GM18508 (cell line): Measurements from ENCODE around the gene LRMDA.

ENCODE experiments used
- ATAC-seq: cut with Tn5 transposase; IDR thresholded peaks from one replicate; pipeline ENCODE4 v1.9.1; 2021; ENCODE audit warnings: moderate number of reproducible peaks; ENCODE audit not compliant: insufficient read depth, unreplicated experiment

The LRMDA gene

DNA sequence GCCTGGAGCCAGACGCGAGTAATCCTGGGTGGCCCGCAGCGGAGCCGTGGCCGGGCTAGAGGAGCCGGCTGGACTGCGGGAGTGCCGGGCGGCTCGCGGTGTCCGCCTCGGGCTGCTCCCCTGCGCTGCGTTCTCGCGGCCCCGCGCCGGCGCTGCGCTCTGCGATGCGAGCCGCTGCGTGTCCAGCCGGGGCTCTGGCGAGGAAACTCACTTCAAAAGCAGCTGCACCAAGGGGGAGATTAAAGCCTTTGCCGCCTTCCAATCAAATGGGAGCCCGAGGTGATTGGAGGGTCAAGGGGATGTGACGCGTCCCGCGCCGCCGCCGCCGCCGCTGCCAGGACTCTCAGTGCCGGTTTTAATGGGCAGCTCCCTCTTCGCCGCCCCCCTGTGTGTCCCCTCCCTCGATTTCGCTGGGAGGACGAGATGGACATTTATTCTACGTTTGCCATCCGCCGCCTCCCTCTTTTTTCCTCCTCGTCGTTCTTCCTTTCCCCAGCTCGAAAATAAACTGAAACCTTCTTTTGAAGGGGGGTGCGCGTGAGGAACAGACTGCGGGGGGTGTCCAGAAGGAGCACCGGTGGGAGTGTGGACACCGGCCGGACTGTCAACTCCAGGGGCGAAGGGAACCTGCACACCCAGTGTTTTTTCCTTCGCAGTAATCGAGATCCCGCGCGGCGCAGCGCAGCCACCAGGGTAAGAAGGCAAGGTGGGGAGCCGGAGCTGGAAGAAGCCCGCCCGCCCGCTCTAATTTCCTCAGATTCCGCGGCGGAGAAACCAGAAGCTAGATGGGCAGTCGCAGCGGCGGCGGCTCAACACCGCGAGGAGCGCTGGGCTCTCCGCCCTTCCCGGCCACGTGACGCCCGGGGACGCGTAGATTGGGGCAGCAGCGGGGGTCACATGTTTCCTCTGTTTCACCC is 29.6 kb upstream of the LRMDA start, which contains the start of gene ZNF503:
Gene ZNF503 (minus strand): TSS at position 196 of the 917 bp plus-strand sequence. CDS start 345 bp downstream, outside the sequence.
- ATAC-seq: peak; percentile 37

GRCh38 chr10:75402486-75403143 is 28.8 kb upstream of the LRMDA start:
- no peak for ATAC-seq

DNA sequence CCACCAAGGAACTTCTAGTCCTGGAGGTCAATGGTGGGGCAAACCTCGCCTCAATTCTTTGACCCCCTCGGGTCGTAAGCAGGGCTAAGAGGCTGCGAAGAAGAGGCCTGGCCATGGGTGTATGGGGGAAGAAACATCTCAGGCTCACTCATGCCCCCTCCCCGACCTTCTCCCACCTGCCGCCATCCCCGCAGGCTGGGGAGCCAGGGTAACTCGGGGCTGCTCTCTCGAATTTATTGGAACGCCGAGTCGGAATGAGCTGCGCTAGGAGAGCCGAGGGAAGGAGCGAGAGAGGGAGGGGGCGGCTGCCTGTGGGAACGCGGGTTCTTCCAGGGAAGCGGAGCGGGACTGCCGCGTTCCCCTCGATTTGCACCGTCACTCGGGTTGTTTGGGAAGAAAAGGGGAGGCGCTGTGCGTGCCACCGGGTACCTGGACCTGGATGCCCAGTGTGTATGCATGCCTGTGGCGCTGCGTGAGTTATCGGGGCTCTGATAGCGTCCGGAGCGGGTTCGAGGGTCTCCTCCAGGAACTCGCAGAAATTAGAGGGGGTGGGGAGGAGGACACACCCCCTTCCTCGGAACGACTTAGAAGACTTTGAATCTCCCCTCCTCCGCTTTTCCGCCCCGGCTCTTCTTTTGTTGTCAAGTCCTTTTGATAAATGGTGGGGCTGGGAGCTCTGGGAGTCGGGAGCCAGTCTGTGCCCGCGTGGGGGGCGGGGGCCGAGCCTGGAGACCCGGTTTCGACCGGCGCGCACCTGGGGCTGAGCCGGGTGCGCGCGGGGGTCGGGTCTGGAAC is 28.1 kb upstream of the LRMDA start:
- no peak for ATAC-seq

- ATAC-seq: no peak
These were observed 27.2 kb upstream of the LRMDA start for GRCh38 chr10:75403939-75404814.

- no peak for ATAC-seq
These were observed 26.4 kb upstream of the LRMDA start for GRCh38 chr10:75404815-75405597.

- no peak for ATAC-seq
These were observed 25.6 kb upstream of the LRMDA start for GRCh38 chr10:75405598-75406461.

DNA sequence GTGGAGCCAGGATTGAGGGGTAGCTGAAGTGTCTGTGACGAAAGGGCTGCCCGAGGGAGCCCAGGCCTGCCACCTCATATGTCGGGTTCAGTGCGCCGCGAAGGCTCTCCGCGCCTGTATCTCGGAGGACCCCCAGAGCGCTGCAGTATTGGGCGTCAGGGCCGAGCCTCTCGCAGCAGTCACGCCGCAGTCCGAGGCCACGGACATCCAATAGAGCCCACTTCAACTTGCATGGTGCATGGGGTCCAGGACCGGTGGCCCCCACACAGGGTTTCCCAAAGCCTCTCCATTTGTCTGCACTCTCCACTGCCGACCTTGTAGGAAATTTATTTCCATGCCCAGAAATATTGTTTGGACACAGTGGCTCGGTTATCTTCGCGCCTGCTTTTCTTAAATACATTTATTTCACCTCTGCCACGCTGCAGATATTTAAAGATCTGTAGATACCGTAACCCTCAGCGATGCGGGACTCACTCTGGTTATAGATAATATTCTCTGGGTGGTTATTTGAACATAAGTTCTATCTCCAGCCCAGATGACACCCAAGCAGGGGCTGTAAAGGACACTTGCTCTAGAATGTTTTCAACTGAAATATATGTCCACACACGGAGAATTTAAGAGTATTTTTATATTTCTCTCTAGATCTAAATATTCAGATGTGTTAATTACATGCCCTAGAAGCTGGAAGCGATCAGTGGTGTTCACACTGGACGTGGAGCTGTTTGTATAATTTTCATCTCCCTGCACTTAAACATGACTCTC is 24.8 kb upstream of the LRMDA start:
- no peak for ATAC-seq

- ATAC-seq: no peak
These were observed 24.2 kb upstream of the LRMDA start for GRCh38 chr10:75407224-75407712.

DNA sequence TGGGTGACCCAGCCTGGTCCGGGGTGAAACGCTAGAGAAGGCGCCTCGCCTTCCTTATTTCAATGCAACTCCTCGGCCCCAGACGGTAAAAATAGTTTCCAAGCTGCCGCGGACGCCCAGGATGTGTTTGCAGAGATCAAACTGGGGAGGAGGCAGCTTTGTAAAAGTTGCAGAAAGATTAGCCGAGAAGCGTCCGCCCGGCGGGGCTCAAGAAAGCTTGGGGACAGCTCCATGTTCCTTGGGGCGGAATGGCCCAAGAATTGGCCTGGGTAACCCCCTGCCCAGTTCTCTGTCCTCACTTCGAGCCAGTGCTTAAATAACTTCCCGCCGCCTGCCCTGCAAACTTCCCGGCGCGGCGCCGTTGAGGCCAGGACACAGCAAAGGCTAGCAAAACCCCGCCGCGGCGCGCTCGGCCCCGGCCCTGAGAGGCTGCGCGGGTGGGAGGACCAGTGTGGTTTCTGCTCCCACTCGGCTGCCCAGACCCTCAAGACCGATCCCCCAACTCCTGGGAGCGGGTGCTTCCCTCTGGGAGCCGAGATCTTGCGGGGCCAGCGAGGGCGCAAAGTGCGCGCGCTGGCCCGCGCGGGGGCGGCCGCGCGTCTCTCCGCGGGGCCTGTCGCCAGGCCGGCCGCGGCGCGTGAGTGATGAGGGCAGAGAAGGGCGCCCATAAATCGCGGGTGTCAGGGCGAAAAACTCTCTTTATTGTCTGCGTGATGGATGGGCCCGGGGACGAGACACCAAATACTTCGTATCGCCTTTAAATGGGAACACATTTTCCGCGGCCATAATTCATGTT is 23.5 kb upstream of the LRMDA start:
- ATAC-seq: no peak

DNA sequence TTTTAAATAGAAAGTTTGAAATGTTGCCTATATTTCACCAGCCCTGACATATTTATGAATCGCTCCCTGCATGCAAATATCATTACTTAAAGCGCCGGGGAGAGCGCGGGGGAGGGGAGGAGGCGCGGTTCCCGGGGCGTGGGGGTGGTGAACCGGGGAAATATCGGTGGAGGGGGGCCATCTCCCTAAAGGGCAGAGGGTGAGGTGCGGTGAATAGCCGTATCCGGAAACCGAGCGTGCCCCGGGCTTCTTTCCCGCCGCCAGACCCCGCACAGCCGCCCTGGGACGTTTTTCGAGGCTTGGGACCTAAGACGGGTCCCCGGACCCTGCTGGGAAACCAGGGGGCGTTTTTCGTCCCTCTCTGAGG is 22.9 kb upstream of the LRMDA start:
- no peak for ATAC-seq

DNA sequence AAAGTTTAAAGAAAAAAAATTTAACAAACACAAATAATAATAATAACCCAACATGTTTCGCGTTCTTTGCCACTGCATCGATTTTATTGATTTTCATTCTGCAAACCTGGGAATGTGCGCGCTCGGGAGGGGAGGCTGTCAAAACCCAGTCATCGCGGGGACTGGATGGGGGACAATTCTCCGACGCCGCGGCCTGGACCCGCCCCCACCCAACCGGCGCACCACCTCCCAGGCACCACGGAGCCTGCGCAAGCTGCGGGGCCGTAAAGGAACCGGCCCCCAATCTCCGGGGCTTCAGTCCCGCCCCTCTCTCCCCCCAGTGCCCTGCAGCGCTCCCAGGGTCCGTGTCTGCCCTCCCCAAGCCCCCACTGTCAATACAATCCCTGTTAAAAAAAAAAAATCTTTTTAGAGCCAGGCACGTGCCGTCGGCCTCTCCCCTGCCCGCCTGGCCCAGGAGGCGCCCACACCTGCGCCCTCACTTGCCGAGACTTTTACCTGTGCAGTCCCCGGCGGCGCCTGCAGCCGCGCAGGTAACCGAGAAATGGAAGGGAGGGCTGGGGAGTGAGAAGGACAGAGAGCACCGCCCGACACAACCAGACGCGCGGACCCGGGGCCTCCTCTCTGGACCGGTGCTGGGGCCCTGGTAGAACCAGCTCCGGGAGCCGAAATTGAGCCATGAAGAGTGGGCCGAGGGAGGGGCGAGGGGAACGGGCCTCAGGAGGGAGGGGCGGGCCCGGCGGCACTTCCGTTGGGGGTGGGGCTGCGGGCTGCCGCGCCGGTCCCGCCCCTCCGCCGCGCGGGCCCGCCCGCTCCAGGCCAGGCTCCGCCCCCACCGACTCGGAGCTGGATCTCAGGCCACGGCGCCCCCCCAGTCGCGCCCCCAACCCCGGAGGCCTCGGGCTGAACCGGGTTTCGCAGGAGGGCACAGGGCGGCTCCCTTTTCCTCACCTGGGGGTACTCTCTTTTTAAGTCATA is 22.2 kb upstream of the LRMDA start:
- ATAC-seq: no peak

DNA sequence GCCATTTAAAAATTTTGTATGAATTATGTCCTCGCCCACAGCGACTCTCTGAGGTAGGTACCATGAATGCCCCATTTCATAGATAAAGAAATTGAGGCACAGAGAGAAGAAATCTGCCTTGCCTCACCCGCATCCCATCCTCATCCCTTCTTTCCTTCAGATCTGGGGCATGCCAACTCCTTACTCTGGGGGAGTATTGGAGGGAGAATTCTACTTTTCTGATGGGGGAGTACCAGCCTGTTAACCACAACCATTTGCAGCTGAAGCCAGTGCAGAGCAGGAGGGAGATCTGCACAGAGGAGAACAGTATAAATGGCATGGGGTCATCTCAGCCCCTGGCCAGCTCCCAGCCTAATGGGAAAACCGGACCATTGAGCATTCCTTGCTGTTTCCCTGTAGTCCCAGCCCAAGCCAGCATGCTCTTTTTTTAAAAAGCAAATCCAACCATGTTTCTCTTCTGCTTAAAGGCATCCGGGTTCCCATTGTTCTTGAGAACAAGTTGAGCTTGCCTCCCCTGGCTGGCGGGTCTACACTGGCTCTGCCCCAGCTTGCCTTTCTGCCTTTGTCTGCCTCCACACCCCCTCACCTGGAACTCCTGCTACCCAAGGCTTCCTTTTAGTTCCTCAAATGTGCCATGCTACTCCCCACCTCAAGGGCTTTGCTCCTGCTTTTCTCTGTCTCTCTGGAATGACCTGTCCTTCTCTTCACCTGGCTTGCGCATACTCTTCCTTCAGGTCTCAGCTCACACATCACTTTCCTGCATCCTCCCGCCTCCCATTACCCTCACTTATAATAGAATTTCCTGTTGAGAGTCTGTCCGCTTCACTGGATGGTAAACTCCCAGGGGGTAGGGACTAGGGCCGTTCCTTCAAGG is 21.1 kb upstream of the LRMDA start:
- no peak for ATAC-seq

DNA sequence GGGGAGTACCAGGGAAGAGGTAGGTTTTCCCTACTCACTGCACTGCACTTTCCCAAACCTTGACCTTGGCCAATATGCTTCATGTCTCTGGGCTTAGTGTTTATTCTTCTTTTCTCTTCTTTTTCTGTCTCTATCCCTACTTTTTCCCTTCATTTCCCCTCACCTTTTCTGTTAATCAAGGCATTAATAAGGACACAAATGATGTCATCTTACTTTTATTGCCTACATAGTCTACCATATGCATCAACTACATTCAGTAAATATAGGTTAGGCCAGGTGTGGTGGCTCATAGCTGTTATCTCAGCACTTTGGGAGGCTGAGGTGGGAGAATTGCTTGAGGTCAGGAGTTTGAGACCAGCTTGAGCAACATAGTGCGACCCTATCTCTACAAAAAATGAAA is 16.9 kb upstream of the LRMDA start:
- ATAC-seq: no peak

- no peak for ATAC-seq
These were observed 13.9 kb upstream of the LRMDA start for GRCh38 chr10:75417522-75417927.
